Hepatocyte (in vitro differentiated cells): Measurements from ENCODE around the gene GALNT18. TPM values are rescaled to one million over a fixed set of nuclear protein-coding genes. Genes with fewer than 3 reads are reported as not detected.

Experiments
- DNase-seq: peaks from one replicate; pipeline ENCODE4 v3.0.0-alpha.2; 2016; ENCODE audit warnings: low spot score
- H2AFZ ChIP-seq: fragments of 200-600 bp; sonication (generic); 2 replicates; pipeline ENCODE4 v1.6.0; 2016; ENCODE audit warnings: antibody characterized with exemption, mild to moderate bottlenecking
- H3K27ac ChIP-seq: fragments of 200-600 bp; sonication (generic); 2 replicates; pipeline ENCODE4 v1.5.1; 2016; ENCODE audit warnings: mild to moderate bottlenecking
- H3K27me3 ChIP-seq: fragments of 200-600 bp; sonication (generic); 2 replicates; pipeline ENCODE4 v1.6.1; 2016
- H3K36me3 ChIP-seq: fragments of 200-600 bp; sonication (generic); replicated peaks from 2 replicates; pipeline ENCODE4 v1.5.1; 2016; ENCODE audit warnings: low read depth; ENCODE audit not compliant: insufficient read depth
- H3K4me1 ChIP-seq: fragments of 200-600 bp; sonication (generic); 2 replicates; pipeline ENCODE4 v1.5.1; 2016; ENCODE audit warnings: mild to moderate bottlenecking, moderate library complexity; ENCODE audit not compliant: insufficient read depth
- H3K4me2 ChIP-seq: fragments of 200-600 bp; sonication (generic); 2 replicates; pipeline ENCODE4 v1.6.0; 2016
- H3K4me3 ChIP-seq: fragments of 200-600 bp; sonication (generic); 2 replicates; pipeline ENCODE4 v1.5.1; 2016; ENCODE audit warnings: mild to moderate bottlenecking
- H3K79me2 ChIP-seq: fragments of 200-600 bp; sonication (generic); 2 replicates; pipeline ENCODE4 v1.6.0; 2017; ENCODE audit warnings: mild to moderate bottlenecking
- H3K9me2 ChIP-seq: fragments of 200-600 bp; sonication (generic); replicated peaks from 2 replicates; pipeline ENCODE4 v1.6.0; 2017; ENCODE audit warnings: mild to moderate bottlenecking; ENCODE audit not compliant: insufficient read depth
- H3K9me3 ChIP-seq: fragments of 200-600 bp; sonication (generic); 2 replicates; pipeline ENCODE4 v1.5.1; 2016; ENCODE audit warnings: low read depth, mild to moderate bottlenecking
- H4K20me1 ChIP-seq: fragments of 200-600 bp; sonication (generic); 2 replicates; pipeline ENCODE4 v1.6.0; 2016; ENCODE audit warnings: mild to moderate bottlenecking; ENCODE audit not compliant: insufficient read depth, poor library complexity, severe bottlenecking
- EZH2 ChIP-seq: fragments of 200-600 bp; sonication (generic); IDR thresholded peaks from 2 replicates; pipeline ENCODE4 v1.6.1; 2016; ENCODE audit warnings: antibody characterized with exemption, mild to moderate bottlenecking, borderline replicate concordance
- EZH2phosphoT487 ChIP-seq: fragments of 200-600 bp; sonication (generic); IDR thresholded peaks from one replicate; pipeline ENCODE4 v1.6.1; 2018; ENCODE audit warnings: antibody characterized with exemption, mild to moderate bottlenecking, low read depth, moderate library complexity; ENCODE audit not compliant: unreplicated experiment, severe bottlenecking
- WGBS: methylation state at CpG from one replicate; pipeline ENCODE4 v1.1.6; 2016; ENCODE audit warnings: low lambda C conversion rate; ENCODE audit errors: missing lambda C conversion rate; 5-methylcytosine and 5-hydroxymethylcytosine counted together
- polyA plus RNA-seq: library from polyadenylated mRNA; unstranded; fragments of >200 nt; fragmentation: Nextera tagmentation; extraction: Ambion mirVana; gene quantifications from 2 replicates; pipeline ENCODE4 v1.2.1, GENCODE V29; 2016
- total RNA-seq: library from RNA; depleted of rRNA; stranded (reverse); fragments of >200 nt; gene quantifications from 2 replicates; pipeline ENCODE4 v1.2.3, GENCODE V29; 2014
- TF ChIP-seq, protein P1 (sequence below): fragments of 200-600 bp; sonication (generic); IDR thresholded peaks from 2 replicates; pipeline ENCODE4 v1.5.1; 2016; ENCODE audit warnings: antibody characterized with exemption, mild to moderate bottlenecking; ENCODE audit not compliant: poor library complexity

Gene GALNT18
- total and polyA plus RNA-seq, 2 experiments from 2014 or later = 11.6 to 22.4 TPM

DNA sequence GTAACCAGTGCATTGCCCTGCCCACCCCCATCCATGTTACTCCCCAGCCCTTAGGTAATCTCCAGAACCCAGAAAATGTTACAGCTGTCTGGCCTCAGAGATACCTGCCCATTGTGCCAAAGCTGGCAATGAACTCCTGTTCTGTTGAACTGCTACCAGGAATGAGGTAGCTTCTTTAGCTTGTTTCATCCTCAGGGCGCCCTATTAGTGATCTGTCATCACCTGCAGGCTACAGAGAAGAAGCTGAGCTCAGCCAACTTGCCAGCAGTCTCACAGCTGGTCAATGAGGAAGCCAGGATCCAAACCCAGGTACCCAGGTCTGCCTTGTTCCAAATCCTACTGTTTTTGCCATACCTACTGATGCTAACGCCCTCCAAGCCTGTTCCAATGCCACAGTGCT, 88.7 kb downstream of the GALNT18 start:
- WGBS = 96% methylated on average over 2 of the region's 2 CpGs
- H3K9me3 ChIP-seq = no peaks in the 10 kb centered on the region
- no peaks in the 10 kb centered on the region for H3K36me3 ChIP-seq
- H3K79me2 ChIP-seq = no peaks in the 10 kb centered on the region
- no peak overlapping the region for H3K27ac ChIP-seq
- no peak overlapping the region for H2AFZ ChIP-seq
- no peaks in the 10 kb centered on the region for H4K20me1 ChIP-seq
- H3K4me2 ChIP-seq = no peak overlapping the region
- H3K9me2 ChIP-seq = no peaks in the 10 kb centered on the region
- TF ChIP-seq EZH2phosphoT487 (no peak), EZH2 (no peak)
- TF ChIP-seq, protein P1, sequence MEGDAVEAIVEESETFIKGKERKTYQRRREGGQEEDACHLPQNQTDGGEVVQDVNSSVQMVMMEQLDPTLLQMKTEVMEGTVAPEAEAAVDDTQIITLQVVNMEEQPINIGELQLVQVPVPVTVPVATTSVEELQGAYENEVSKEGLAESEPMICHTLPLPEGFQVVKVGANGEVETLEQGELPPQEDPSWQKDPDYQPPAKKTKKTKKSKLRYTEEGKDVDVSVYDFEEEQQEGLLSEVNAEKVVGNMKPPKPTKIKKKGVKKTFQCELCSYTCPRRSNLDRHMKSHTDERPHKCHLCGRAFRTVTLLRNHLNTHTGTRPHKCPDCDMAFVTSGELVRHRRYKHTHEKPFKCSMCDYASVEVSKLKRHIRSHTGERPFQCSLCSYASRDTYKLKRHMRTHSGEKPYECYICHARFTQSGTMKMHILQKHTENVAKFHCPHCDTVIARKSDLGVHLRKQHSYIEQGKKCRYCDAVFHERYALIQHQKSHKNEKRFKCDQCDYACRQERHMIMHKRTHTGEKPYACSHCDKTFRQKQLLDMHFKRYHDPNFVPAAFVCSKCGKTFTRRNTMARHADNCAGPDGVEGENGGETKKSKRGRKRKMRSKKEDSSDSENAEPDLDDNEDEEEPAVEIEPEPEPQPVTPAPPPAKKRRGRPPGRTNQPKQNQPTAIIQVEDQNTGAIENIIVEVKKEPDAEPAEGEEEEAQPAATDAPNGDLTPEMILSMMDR = no peak
- H3K4me1 ChIP-seq = peaks cover 6% of the 10 kb centered on the region
- no peaks in the 10 kb centered on the region for H3K27me3 ChIP-seq
- H3K4me3 ChIP-seq = no peak overlapping the region
- no peak for DNase-seq

DNA sequence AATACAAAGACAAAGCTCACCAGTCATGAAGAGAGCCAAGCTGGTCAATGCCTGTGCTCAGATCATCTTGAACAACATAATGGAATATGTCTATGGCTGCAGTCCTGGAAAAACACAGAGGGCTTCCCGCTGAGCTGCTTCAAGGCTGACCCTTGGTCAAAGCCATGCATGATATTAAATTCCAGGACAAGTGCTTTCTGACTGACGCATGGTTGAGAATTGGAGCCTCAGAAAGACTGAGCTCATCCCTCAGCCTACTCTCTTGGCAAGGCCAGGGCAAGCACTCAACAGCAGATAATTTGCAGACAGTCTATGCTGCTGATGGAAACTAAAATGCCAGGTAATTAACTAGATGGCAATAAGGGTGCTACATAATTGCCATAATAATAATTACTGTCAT, 89.2 kb downstream of the GALNT18 start:
- H3K27me3 ChIP-seq = no peaks in the 10 kb centered on the region
- no peaks in the 10 kb centered on the region for H3K9me2 ChIP-seq
- TF ChIP-seq EZH2 = no peak
- TF ChIP-seq, protein P1 = no peak
- no peak for TF ChIP-seq EZH2phosphoT487
- no peaks in the 10 kb centered on the region for H3K79me2 ChIP-seq
- no peak for DNase-seq
- no peak overlapping the region for H3K27ac ChIP-seq
- H3K4me1 ChIP-seq = peaks cover 1% of the 10 kb centered on the region
- no peaks in the 10 kb centered on the region for H3K9me3 ChIP-seq
- 95% methylated on average over 2 of the region's 2 CpGs for WGBS
- H2AFZ ChIP-seq = no peak overlapping the region
- no peaks in the 10 kb centered on the region for H3K36me3 ChIP-seq
- no peak overlapping the region for H3K4me3 ChIP-seq
- no peaks in the 10 kb centered on the region for H4K20me1 ChIP-seq
- no peak overlapping the region for H3K4me2 ChIP-seq

DNA sequence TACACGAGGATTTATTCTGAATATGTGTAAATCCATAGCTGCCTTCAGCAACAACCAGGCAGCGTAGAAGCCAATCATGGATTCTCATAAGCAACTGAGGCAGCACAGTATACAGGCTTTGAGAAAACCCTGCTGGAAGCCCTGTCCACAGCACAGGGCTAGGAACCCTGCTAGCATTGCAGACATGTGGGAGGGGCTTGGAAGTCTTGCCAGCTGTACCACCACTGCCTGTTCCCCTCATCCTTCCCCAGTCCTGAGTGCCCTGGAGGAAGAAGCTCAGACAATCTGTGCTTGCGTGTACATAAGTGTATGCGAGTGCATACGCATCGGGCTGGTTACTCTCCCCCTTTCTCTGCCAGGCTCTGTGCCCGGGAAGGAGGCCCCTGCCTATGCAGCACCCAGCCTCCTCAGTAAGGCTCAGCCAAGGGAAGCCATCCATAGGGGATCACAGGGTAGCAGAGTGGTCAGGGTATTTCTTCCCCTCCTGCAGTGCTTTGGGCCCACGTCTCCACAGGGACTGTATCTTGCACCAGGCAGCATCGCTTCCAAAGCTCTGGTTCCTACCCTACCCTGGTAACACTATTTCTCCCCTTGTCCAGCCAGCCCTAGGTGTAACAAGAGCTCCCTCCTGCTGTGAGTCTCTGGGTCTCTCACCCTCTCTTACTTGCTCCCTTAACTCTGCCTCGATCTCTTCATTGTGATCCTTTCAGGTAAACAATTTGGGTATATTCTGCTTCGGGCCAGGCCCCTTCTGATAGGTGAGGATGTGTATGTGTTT, 90.5 kb downstream of the GALNT18 start:
- no peak overlapping the region for H2AFZ ChIP-seq
- H3K36me3 ChIP-seq = no peaks in the 10 kb centered on the region
- H3K4me3 ChIP-seq = no peak overlapping the region
- no peak for DNase-seq
- TF ChIP-seq, protein P1 = no peak
- TF ChIP-seq EZH2 (no peak), EZH2phosphoT487 (no peak)
- H3K4me1 ChIP-seq = no peaks in the 10 kb centered on the region
- H3K9me3 ChIP-seq = no peaks in the 10 kb centered on the region
- H3K27ac ChIP-seq = no peak overlapping the region
- H4K20me1 ChIP-seq = no peaks in the 10 kb centered on the region
- H3K4me2 ChIP-seq = no peak overlapping the region
- H3K27me3 ChIP-seq = no peaks in the 10 kb centered on the region
- H3K79me2 ChIP-seq = no peaks in the 10 kb centered on the region
- WGBS = 88% methylated on average over 11 of the region's 11 CpGs
- no peaks in the 10 kb centered on the region for H3K9me2 ChIP-seq
